ENCODE data around the gene DUSP22. TPM values are rescaled to one million over a fixed set of nuclear protein-coding genes. Genes with fewer than 3 reads are reported as not detected.
A peak's percentile ranks its signal among the peaks of the same experiment; 100 is the strongest.

The DUSP22 gene
- total and polyA plus RNA-seq, 2 experiments from 2014 or later: 12.8 to 36.8 TPM

DNA sequence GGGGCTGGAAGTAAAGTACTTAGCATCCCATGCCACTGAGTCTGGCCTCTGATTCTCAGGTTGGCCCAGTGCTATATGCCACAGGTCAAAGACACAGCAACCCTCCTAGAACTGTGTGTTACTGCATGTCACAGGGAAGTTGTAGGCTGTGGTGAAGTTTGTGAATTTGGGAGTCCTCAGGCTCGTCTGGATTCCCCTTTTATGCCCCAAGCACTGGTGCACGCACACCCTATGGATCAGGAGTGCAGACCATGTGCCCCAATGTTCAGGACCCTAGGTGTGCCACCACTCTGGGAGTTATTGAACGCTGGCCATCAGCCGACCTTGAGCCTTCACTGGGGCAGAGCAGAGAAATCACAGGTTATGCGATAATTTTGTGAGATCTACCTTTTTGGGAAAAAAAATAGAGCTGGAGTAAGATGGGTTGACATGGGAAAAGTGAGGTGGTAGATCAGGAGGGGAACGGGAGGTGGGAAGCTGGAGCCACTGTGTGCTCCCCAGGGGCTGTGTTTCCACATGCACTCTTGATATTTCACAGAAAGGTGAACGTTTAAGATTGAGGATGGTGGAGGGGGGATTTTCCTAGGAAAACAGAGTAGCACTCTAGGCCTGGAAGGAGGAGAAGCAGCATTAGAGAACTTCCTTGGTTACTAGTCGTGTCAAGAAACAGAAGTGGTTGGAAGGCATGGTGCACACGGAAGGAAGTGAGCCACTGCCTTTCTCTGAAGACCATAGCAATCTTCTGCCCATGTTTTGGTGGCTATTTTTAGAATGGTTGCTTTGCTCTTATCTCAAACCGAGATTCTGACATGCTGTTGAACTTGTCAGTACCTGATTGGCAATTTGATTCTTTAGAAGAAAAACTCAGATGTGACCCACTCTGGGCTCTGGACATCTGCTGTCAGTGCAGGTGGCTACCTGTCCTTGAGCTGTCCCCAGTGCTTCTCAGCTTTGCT lies 44.1 kb downstream of the DUSP22 start:
- H3K27ac ChIP-seq (ENCODE audit: low read depth): no peak overlapping the region

DNA sequence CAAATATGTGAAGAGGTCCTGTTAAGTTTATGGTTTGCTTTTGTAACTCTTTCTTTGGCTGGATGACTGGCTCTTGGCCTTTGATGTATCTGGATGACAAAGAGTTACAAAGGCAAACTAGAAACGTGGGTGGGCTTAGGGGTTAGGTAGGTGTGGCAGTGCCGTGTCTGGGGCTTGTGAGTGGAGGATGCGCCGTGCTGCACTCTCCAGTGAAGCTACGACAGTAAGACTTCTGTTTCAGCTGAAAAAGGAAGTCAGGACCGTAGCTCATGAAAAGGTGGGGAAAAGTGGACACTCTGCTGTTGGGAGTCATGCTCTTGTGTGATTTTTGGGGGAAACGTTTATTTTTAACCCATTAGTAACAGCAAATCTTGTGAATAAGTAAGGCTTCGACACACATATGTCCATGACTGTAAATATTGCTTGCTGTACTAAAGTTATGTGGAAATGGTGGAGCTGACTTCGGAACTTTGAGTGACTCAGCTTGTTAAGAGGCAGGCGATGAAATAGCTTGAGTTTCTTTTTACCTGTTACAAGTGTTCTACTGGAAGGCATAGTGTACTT lies 45.6 kb downstream of the DUSP22 start:
- H3K4me1 Mint-ChIP-seq: peaks cover 2% of the 10 kb centered on the region; the same call in 1 of the 3 replicates
- H3K27ac Mint-ChIP-seq: peak overlapping the region; percentile 20
- H3K4me3 Mint-ChIP-seq: no peak overlapping the region
- no peaks in the 10 kb centered on the region for H3K27me3 ChIP-seq (ENCODE audit: insufficient read depth)
- no peaks in the 10 kb centered on the region; the same call in 1 of the 2 replicates for H4K20me1 ChIP-seq (replicated peaks; ENCODE audit: insufficient read depth)
- no peak overlapping the region for H3K4me2 ChIP-seq
- DNase-seq (ENCODE audit: low spot score): no peak
- peaks cover 8% of the 10 kb centered on the region; the same call in 2 of the 3 replicates for H3K36me3 Mint-ChIP-seq (ENCODE audit: low read depth)
- H3K79me2 ChIP-seq (replicated peaks; ENCODE audit: insufficient read depth): no peaks in the 10 kb centered on the region
- H2AFZ ChIP-seq: no peak overlapping the region
- peaks cover 76% of the 10 kb centered on the region for H3K9me3 Mint-ChIP-seq
- no peak for ATAC-seq
- H3K27ac ChIP-seq (ENCODE audit: low read depth): no peak overlapping the region
- H3K9me2 ChIP-seq (ENCODE audit: insufficient read depth): no peaks in the 10 kb centered on the region
- H3F3A ChIP-seq (replicated peaks; ENCODE audit: low read depth): no peaks in the 10 kb centered on the region
- no peak overlapping the region for H3K4me3 ChIP-seq
- no peaks in the 10 kb centered on the region for H3K4me1 ChIP-seq (ENCODE audit: insufficient read depth)
- peaks cover 18% of the 10 kb centered on the region for H3K36me3 ChIP-seq (ENCODE audit: insufficient read depth)
- H3K27me3 Mint-ChIP-seq (ENCODE audit: insufficient read depth, low read depth, poor library complexity): peaks cover 3% of the 10 kb centered on the region
- no peak for TF ChIP-seq EZH2phosphoT487 (IDR thresholded peaks at IDR 0.05; ENCODE audit: unreplicated experiment)
- TF ChIP-seq JUNB (IDR thresholded peaks at IDR 0.05; ENCODE audit: unreplicated experiment): no peak
- TF ChIP-seq, protein P1, sequence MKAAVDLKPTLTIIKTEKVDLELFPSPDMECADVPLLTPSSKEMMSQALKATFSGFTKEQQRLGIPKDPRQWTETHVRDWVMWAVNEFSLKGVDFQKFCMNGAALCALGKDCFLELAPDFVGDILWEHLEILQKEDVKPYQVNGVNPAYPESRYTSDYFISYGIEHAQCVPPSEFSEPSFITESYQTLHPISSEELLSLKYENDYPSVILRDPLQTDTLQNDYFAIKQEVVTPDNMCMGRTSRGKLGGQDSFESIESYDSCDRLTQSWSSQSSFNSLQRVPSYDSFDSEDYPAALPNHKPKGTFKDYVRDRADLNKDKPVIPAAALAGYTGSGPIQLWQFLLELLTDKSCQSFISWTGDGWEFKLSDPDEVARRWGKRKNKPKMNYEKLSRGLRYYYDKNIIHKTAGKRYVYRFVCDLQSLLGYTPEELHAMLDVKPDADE (IDR thresholded peaks at IDR 0.05): no peak
- TF ChIP-seq POLR2AphosphoS5 (IDR thresholded peaks at IDR 0.05; ENCODE audit: low read depth): no peak
- no peak for TF ChIP-seq EZH2 (IDR thresholded peaks at IDR 0.05; ENCODE audit: low read depth, unreplicated experiment)
- TF ChIP-seq ZNF331 (CRISPR knock-in tag; IDR thresholded peaks at IDR 0.05; ENCODE audit: low read depth): no peak
- no peak for TF ChIP-seq NANOG (IDR thresholded peaks at IDR 0.05; ENCODE audit: borderline replicate concordance)
- TF ChIP-seq, protein P2, sequence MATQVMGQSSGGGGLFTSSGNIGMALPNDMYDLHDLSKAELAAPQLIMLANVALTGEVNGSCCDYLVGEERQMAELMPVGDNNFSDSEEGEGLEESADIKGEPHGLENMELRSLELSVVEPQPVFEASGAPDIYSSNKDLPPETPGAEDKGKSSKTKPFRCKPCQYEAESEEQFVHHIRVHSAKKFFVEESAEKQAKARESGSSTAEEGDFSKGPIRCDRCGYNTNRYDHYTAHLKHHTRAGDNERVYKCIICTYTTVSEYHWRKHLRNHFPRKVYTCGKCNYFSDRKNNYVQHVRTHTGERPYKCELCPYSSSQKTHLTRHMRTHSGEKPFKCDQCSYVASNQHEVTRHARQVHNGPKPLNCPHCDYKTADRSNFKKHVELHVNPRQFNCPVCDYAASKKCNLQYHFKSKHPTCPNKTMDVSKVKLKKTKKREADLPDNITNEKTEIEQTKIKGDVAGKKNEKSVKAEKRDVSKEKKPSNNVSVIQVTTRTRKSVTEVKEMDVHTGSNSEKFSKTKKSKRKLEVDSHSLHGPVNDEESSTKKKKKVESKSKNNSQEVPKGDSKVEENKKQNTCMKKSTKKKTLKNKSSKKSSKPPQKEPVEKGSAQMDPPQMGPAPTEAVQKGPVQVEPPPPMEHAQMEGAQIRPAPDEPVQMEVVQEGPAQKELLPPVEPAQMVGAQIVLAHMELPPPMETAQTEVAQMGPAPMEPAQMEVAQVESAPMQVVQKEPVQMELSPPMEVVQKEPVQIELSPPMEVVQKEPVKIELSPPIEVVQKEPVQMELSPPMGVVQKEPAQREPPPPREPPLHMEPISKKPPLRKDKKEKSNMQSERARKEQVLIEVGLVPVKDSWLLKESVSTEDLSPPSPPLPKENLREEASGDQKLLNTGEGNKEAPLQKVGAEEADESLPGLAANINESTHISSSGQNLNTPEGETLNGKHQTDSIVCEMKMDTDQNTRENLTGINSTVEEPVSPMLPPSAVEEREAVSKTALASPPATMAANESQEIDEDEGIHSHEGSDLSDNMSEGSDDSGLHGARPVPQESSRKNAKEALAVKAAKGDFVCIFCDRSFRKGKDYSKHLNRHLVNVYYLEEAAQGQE (IDR thresholded peaks at IDR 0.05; ENCODE audit: unreplicated experiment): no peak

More for the DNA sequence above, 44.1 kb downstream of the DUSP22 start:
- Histone ChIP-seq H4K20me1 (replicated peaks; ENCODE audit: insufficient read depth) (no peaks in the 10 kb centered on the region; the same call in 1 of the 2 replicates), H3K27me3 (ENCODE audit: insufficient read depth) (no peaks in the 10 kb centered on the region), H3K79me2 (replicated peaks; ENCODE audit: insufficient read depth) (no peaks in the 10 kb centered on the region), H2AFZ (no peak overlapping the region), H3K4me3 (no peak overlapping the region), H3K4me2 (no peak overlapping the region), H3K9me2 (ENCODE audit: insufficient read depth) (no peaks in the 10 kb centered on the region), H3K4me1 (ENCODE audit: insufficient read depth) (no peaks in the 10 kb centered on the region), H3K36me3 (ENCODE audit: insufficient read depth) (peaks cover 22% of the 10 kb centered on the region), H3F3A (replicated peaks; ENCODE audit: low read depth) (no peaks in the 10 kb centered on the region)
- Mint-ChIP-seq H3K4me1 (peaks cover 2% of the 10 kb centered on the region; the same call in 1 of the 3 replicates), H3K27ac (no peak overlapping the region), H3K4me3 (no peak overlapping the region), H3K27me3 (ENCODE audit: insufficient read depth, low read depth, poor library complexity) (peaks cover 3% of the 10 kb centered on the region), H3K9me3 (peaks cover 61% of the 10 kb centered on the region), H3K36me3 (ENCODE audit: low read depth) (peaks cover 5% of the 10 kb centered on the region; the same call in 2 of the 3 replicates)
- TF ChIP-seq, protein P1 (IDR thresholded peaks at IDR 0.05): no peak
- no peak for TF ChIP-seq ZNF331 (CRISPR knock-in tag; IDR thresholded peaks at IDR 0.05; ENCODE audit: low read depth)
- no peak for ATAC-seq
- DNase-seq (ENCODE audit: low spot score): no peak
